Endodermal cell (in vitro differentiated cells): ENCODE data around the gene PRR22. TPM values are rescaled to one million over a fixed set of nuclear protein-coding genes. Genes with fewer than 3 reads are reported as not detected.

Experiments used
- DNase-seq: peaks from one replicate; pipeline ENCODE4 v3.0.0-alpha.2; 2017
- H3K27ac ChIP-seq: 2 replicates; pipeline ENCODE4 v1.5.1; 2013; ENCODE audit warnings: mild to moderate bottlenecking, low read depth, low read length, moderate library complexity
- H3K27me3 ChIP-seq: 2 replicates; pipeline ENCODE4 v1.6.1; 2013; ENCODE audit warnings: mild to moderate bottlenecking, low read length, moderate library complexity; ENCODE audit not compliant: insufficient read depth, control insufficient read depth, poor library complexity, severe bottlenecking
- H3K36me3 ChIP-seq: 2 replicates; pipeline ENCODE4 v1.7.0; 2013; ENCODE audit warnings: mild to moderate bottlenecking, low read length, moderate library complexity; ENCODE audit not compliant: control insufficient read depth, insufficient read depth
- H3K4me1 ChIP-seq: one replicate; pipeline ENCODE4 v1.7.0; 2013; ENCODE audit warnings: low read length; ENCODE audit not compliant: control insufficient read depth, insufficient read depth
- H3K4me3 ChIP-seq: 2 replicates; pipeline ENCODE4 v1.5.1; 2013; ENCODE audit warnings: mild to moderate bottlenecking, low read length, moderate library complexity
- H3K9ac ChIP-seq: 2 replicates; pipeline ENCODE4 v1.6.1; 2013; ENCODE audit warnings: mild to moderate bottlenecking, low read length, moderate library complexity; ENCODE audit not compliant: poor library complexity, severe bottlenecking; ENCODE audit errors: extremely low read depth
- H3K9me3 ChIP-seq: 2 replicates; pipeline ENCODE4 v1.6.1; 2013; ENCODE audit warnings: mild to moderate bottlenecking, low read length, moderate library complexity; ENCODE audit not compliant: control insufficient read depth
- H3K27ac Mint-ChIP-seq: 2 replicates; pipeline ENCODE4 v1.8.0; 2020; ENCODE audit warnings: mixed read lengths
- H3K27me3 Mint-ChIP-seq: 2 replicates; pipeline ENCODE4 v1.8.0; 2021; ENCODE audit warnings: mild to moderate bottlenecking, mixed read lengths; ENCODE audit not compliant: insufficient read depth
- H3K36me3 Mint-ChIP-seq: 2 replicates; pipeline ENCODE4 v1.8.0; 2020; ENCODE audit warnings: low read depth, mixed read lengths
- H3K4me1 Mint-ChIP-seq: 2 replicates; pipeline ENCODE4 v1.8.0; 2020; ENCODE audit warnings: mixed read lengths
- H3K4me3 Mint-ChIP-seq: 2 replicates; pipeline ENCODE4 v1.8.0; 2020; ENCODE audit warnings: mild to moderate bottlenecking, moderate library complexity, mixed read lengths
- H3K9me3 Mint-ChIP-seq: 2 replicates; pipeline ENCODE4 v1.8.0; 2020; ENCODE audit warnings: mild to moderate bottlenecking, mixed read lengths
- CTCF ChIP-seq: fragments of 200-600 bp; sonication (generic); conservative IDR thresholded peaks from 2 replicates; pipeline ENCODE4 v1.5.0; 2021; ENCODE audit warnings: antibody characterized with exemption, mild to moderate bottlenecking
- WGBS, 2 experiments: methylation state at CpG; one replicate each; pipeline versions ENCODE4 v1.1.5 to v1.1.7; 2013; ENCODE audit warnings: missing lambda C conversion rate in 2 of 2, mixed read lengths in 1 of 2; ENCODE audit not compliant: insufficient coverage in 1 of 2, insufficient read length in 1 of 2; 5-methylcytosine and 5-hydroxymethylcytosine counted together
- total RNA-seq, 2 donors: library from RNA; stranded (reverse); fragmentation: NEBNext Ultra II Directional in 1 of 2; extraction: Animal tissue kit (Norgen Biotek cat#: 25700) in 1 of 2; gene quantifications; 2 replicates in 1 of 2; 3 replicates in 1 of 2; pipeline ENCODE4 v1.2.1, GENCODE V29; 2021

Gene PRR22
- total RNA-seq, 2 donors from 2014 or later: 1.9 to 3.6 TPM

GRCh38 chr19:5814123-5814851, 29.7 kb upstream of the PRR22 start:
- no peaks in the 10 kb centered on the region for H3K4me1 Mint-ChIP-seq
- H3K36me3 Mint-ChIP-seq: no peaks in the 10 kb centered on the region
- no peaks in the 10 kb centered on the region for H3K9me3 Mint-ChIP-seq
- Histone ChIP-seq H3K9ac (no peak overlapping the region), H3K9me3 (no peaks in the 10 kb centered on the region), H3K36me3 (no peaks in the 10 kb centered on the region), H3K4me1 (no peaks in the 10 kb centered on the region), H3K27me3 (no peaks in the 10 kb centered on the region), H3K4me3 (no peak overlapping the region), H3K27ac (no peak overlapping the region)
- no peak for DNase-seq
- H3K27me3 Mint-ChIP-seq: peaks cover 10% of the 10 kb centered on the region
- H3K4me3 Mint-ChIP-seq: no peak overlapping the region
- WGBS, 2 experiments: 91 to 94% methylated on average over 3 to 9 of the region's 9 CpGs
- TF ChIP-seq CTCF: no peak
- no peak overlapping the region for H3K27ac Mint-ChIP-seq

- Histone ChIP-seq H3K36me3 (no peaks in the 10 kb centered on the region), H3K4me3 (no peak overlapping the region), H3K27me3 (no peaks in the 10 kb centered on the region), H3K9me3 (no peaks in the 10 kb centered on the region), H3K9ac (no peak overlapping the region), H3K27ac (no peak overlapping the region), H3K4me1 (no peaks in the 10 kb centered on the region)
- Mint-ChIP-seq H3K4me1 (peaks cover 3% of the 10 kb centered on the region), H3K36me3 (no peaks in the 10 kb centered on the region), H3K9me3 (no peaks in the 10 kb centered on the region), H3K27me3 (no peaks in the 10 kb centered on the region), H3K27ac (no peak overlapping the region), H3K4me3 (no peak overlapping the region)
- WGBS, 2 experiments: 95 to 100% methylated on average over 4 of the region's 4 CpGs
- DNase-seq: no peak
- TF ChIP-seq CTCF: no peak
Measured at GRCh38 chr19:5811117-5811516, 26.6 kb upstream of the PRR22 start.

- Histone ChIP-seq H3K4me3 (no peak overlapping the region), H3K9ac (no peak overlapping the region), H3K36me3 (no peaks in the 10 kb centered on the region), H3K27me3 (peaks cover 5% of the 10 kb centered on the region), H3K9me3 (no peaks in the 10 kb centered on the region), H3K27ac (no peak overlapping the region), H3K4me1 (no peaks in the 10 kb centered on the region)
- H3K9me3 Mint-ChIP-seq: no peaks in the 10 kb centered on the region
- no peak overlapping the region for H3K4me3 Mint-ChIP-seq
- H3K27ac Mint-ChIP-seq: no peak overlapping the region
- no peak for TF ChIP-seq CTCF
- 92% methylated on average over 10 of the region's 10 CpGs for WGBS, 2 experiments
- H3K27me3 Mint-ChIP-seq: peaks cover 4% of the 10 kb centered on the region
- H3K36me3 Mint-ChIP-seq: no peaks in the 10 kb centered on the region
- no peak for DNase-seq
- H3K4me1 Mint-ChIP-seq: peaks cover 6% of the 10 kb centered on the region
Measured at GRCh38 chr19:5809469-5809868, 24.9 kb upstream of the PRR22 start.
